Left ventricle myocardium superior (tissue), 1 donor: ENCODE data around the gene SEBOX. TPM values are rescaled to one million over a fixed set of nuclear protein-coding genes. Genes with fewer than 3 reads are reported as not detected.

Experiments used
- microRNA-seq: library from miRNA; unstranded; fragments of <30 nt; microRNA quantifications from one replicate; pipeline ENCODE4 v1.2.0, GENCODE V29; 2020; ENCODE audit warnings: borderline number of aligned reads
- total RNA-seq: library from RNA; stranded (reverse); fragmentation: NEBNext Ultra II Directional; extraction: Animal tissue kit (Norgen Biotek cat#: 25700); gene quantifications from one replicate; pipeline ENCODE4 v1.2.1, GENCODE V29; 2021
- donor health status: DM: no; HTN: yes; CAD: no; lungs with severe emphysema.

SEBOX gene
- total RNA-seq, 1 donor from 2014 or later: not detected

Small RNA genes lying within 50 kb of the gene (microRNA-seq; reads per million reads assigned to microRNA genes)
- gene MIR4723: not detected

Other genes with a start within 250 kb of the SEBOX start
- 2.4 TPM for gene TMEM97, start 46.0 kb downstream of the SEBOX start, total RNA-seq
- gene IFT20, start 29.7 kb downstream of the SEBOX start, total RNA-seq: 12.5 TPM
- gene TNFAIP1, start 29.4 kb downstream of the SEBOX start, total RNA-seq: 32.6 TPM
- 157 TPM for gene POLDIP2, start 7.7 kb downstream of the SEBOX start, total RNA-seq
- 38.1 TPM for gene VTN, start 5.1 kb upstream of the SEBOX start, total RNA-seq
- gene SARM1, start 6.5 kb upstream of the SEBOX start, total RNA-seq: 4.2 TPM
- 7.9 TPM for gene SLC46A1, start 41.0 kb upstream of the SEBOX start, total RNA-seq
- gene SLC13A2, start 108.4 kb upstream of the SEBOX start, total RNA-seq: not detected
- not detected for gene FOXN1, start 141.1 kb upstream of the SEBOX start, total RNA-seq
- gene UNC119, start 187.4 kb upstream of the SEBOX start, total RNA-seq: 22.2 TPM
- gene PIGS, start 206.3 kb upstream of the SEBOX start, total RNA-seq: 45.0 TPM
- gene ALDOC, start 211.7 kb upstream of the SEBOX start, total RNA-seq: 380 TPM
- gene SPAG5, start 233.8 kb upstream of the SEBOX start, total RNA-seq: 1.1 TPM
- 4.0 TPM for gene RSKR, start 249.0 kb upstream of the SEBOX start, total RNA-seq